ENCODE results near the gene GNAI3. TPM values are rescaled to one million over a fixed set of nuclear protein-coding genes. Genes with fewer than 3 reads are reported as not detected.

Gene GNAI3
- total RNA-seq, 1 donor from 2014 or later, result 14.9 TPM

- no peak for DNase-seq (ENCODE audit: low read depth in 2 of 2)
These were observed 88.0 kb downstream of the GNAI3 start for GRCh38 chr1:109636201-109636952.

GRCh38 chr1:109637446-109637845, 89.0 kb downstream of the GNAI3 start:
- no peak for DNase-seq (ENCODE audit: low read depth in 2 of 2)

GRCh38 chr1:109639063-109639840, 90.8 kb downstream of the GNAI3 start:
- DNase-seq (ENCODE audit: low read depth in 2 of 2), result no peak

- no peak for DNase-seq (ENCODE audit: low read depth in 2 of 2)
These were observed 91.4 kb downstream of the GNAI3 start for GRCh38 chr1:109639841-109640184.

GRCh38 chr1:109640285-109640865, 92.0 kb downstream of the GNAI3 start:
- peak; percentile 43 to 58 for DNase-seq (ENCODE audit: low read depth in 2 of 2)

- DNase-seq (ENCODE audit: low read depth in 2 of 2), result no peak
These were observed 92.8 kb downstream of the GNAI3 start for GRCh38 chr1:109641078-109641740.

- no peak for DNase-seq (ENCODE audit: low read depth in 2 of 2)
These were observed 93.4 kb downstream of the GNAI3 start for GRCh38 chr1:109641861-109642260.

- DNase-seq (ENCODE audit: low read depth in 2 of 2), result no peak
These were observed 94.2 kb downstream of the GNAI3 start for GRCh38 chr1:109642626-109643025.

- peak in 1 of 2 donors; percentile 70 for DNase-seq (ENCODE audit: low read depth in 2 of 2)
These were observed 95.2 kb downstream of the GNAI3 start for GRCh38 chr1:109643385-109644230.

- DNase-seq (ENCODE audit: low read depth in 2 of 2), result no peak
These were observed 96.3 kb downstream of the GNAI3 start for GRCh38 chr1:109644670-109645069.

- peak in 1 of 2 donors; percentile 44 for DNase-seq (ENCODE audit: low read depth in 2 of 2)
These were observed 101.1 kb downstream of the GNAI3 start for GRCh38 chr1:109649491-109649914.

- DNase-seq (ENCODE audit: low read depth in 2 of 2), result peak in 1 of 2 donors; percentile 39
These were observed 102.2 kb downstream of the GNAI3 start for GRCh38 chr1:109650609-109651008.

GRCh38 chr1:109652402-109652801, 104.0 kb downstream of the GNAI3 start:
- DNase-seq (ENCODE audit: low read depth in 2 of 2), result no peak

- no peak for DNase-seq (ENCODE audit: low read depth in 2 of 2)
These were observed 104.9 kb downstream of the GNAI3 start for GRCh38 chr1:109653306-109653705.

GRCh38 chr1:109654519-109654918, 106.1 kb downstream of the GNAI3 start:
- no peak for DNase-seq (ENCODE audit: low read depth in 2 of 2)

GRCh38 chr1:109655615-109656519, 107.5 kb downstream of the GNAI3 start, which contains the start of gene GSTM4:
Gene GSTM4, plus strand, starts transcription at chr1:109656099. Its CDS starts 291 bp downstream, at chr1:109656390.
- peak in 1 of 2 donors; percentile 62 for DNase-seq (ENCODE audit: low read depth in 2 of 2)

- no peak for DNase-seq (ENCODE audit: low read depth in 2 of 2)
These were observed 109.0 kb downstream of the GNAI3 start for GRCh38 chr1:109657395-109657794.

GRCh38 chr1:109657970-109658369, 109.6 kb downstream of the GNAI3 start:
- DNase-seq (ENCODE audit: low read depth in 2 of 2), result no peak

- no peak for DNase-seq (ENCODE audit: low read depth in 2 of 2)
These were observed 110.2 kb downstream of the GNAI3 start for GRCh38 chr1:109658533-109659042.

- no peak for DNase-seq (ENCODE audit: low read depth in 2 of 2)
These were observed 110.7 kb downstream of the GNAI3 start for GRCh38 chr1:109659145-109659544.

Data from dermis microvascular lymphatic vessel endothelial cell (primary cell).